Suppressor macrophage (primary cell): Measurements from ENCODE around the gene MXD3.
A peak's percentile ranks its signal among the peaks of the same experiment; 100 is the strongest.
"Not testable (repeated sequence)": the region's sequence is repeated elsewhere in the genome, so short reads cannot be mapped to it uniquely, and the experiment has no call there.

ENCODE experiments used
- DNase-seq, 4 experiments: peaks; one replicate each; pipeline ENCODE4 v3.0.0-alpha.2; 2020 to 2022
- total RNA-seq, 17 experiments: gene quantifications; one replicate each; lab custom pipeline; 2026; ENCODE audit warnings: mixed read lengths in 6 of 17, inconsistent platforms in 3 of 17; lab: John Stamatoyannopoulos, UW

The MXD3 gene, protein sequence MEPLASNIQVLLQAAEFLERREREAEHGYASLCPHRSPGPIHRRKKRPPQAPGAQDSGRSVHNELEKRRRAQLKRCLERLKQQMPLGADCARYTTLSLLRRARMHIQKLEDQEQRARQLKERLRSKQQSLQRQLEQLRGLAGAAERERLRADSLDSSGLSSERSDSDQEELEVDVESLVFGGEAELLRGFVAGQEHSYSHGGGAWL
- 1.2 to 11.6 (median 3.4) reads per million in 17 experiments for total RNA-seq

GRCh38 chr5:177311723-177312648 lies at the start of gene MXD3:
MXD3 (minus strand) TSS chr5:177311898; CDS start chr5:177311830, 68 bp downstream.
- DNase-seq = peak; percentile 97 to 98 (median 97)

DNA sequence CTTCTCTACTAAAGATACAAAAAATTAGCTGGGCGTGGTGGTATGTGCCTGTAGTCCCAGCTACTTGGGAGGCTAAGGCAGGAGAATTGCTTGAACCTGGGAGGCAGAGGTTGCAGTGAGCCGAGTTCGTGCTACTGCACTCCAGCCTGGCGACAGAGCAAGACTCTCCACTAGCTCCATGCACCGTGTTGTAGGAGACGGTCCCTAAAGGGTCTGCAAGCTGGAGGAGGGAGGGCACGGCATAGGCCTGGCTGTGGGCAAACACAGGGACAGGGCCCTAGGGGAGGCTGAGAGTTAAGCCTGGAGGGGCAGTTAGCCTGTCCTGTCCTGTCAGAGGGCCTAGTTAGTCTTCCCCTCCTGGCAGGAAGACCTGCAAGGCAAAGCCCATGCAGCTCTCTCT lies 49.0 kb upstream of the MXD3 start:
- DNase-seq = not testable (repeated sequence)

- no peak for DNase-seq
These were observed 48.2 kb upstream of the MXD3 start for GRCh38 chr5:177359860-177360259.

- DNase-seq = no peak
These were observed 47.8 kb upstream of the MXD3 start for GRCh38 chr5:177359451-177359851.

DNA sequence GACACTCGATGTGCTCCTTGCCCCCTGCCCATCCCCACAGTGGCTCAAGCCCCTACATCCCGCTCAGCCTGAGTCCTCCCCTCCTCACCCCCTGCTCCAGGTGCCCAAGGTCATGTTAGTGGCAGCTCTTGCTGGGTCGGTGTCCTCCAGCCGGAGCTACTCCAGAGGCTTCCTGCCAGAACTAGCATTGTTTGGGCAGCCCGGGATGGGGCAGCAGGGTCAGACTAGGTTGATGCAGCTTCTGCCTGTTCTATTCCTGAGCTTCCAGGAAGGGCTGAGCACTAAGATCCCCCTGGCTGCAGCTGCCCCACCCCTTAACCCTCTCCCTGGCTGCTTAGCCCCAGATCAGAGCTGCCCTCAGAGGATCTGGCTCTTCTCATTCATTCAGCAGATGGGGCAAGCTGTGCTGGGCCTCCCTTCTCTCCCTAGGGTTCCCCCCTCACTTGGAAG lies 46.7 kb upstream of the MXD3 start:
- DNase-seq = peak in 1 of 4 experiments; percentile 29

DNA sequence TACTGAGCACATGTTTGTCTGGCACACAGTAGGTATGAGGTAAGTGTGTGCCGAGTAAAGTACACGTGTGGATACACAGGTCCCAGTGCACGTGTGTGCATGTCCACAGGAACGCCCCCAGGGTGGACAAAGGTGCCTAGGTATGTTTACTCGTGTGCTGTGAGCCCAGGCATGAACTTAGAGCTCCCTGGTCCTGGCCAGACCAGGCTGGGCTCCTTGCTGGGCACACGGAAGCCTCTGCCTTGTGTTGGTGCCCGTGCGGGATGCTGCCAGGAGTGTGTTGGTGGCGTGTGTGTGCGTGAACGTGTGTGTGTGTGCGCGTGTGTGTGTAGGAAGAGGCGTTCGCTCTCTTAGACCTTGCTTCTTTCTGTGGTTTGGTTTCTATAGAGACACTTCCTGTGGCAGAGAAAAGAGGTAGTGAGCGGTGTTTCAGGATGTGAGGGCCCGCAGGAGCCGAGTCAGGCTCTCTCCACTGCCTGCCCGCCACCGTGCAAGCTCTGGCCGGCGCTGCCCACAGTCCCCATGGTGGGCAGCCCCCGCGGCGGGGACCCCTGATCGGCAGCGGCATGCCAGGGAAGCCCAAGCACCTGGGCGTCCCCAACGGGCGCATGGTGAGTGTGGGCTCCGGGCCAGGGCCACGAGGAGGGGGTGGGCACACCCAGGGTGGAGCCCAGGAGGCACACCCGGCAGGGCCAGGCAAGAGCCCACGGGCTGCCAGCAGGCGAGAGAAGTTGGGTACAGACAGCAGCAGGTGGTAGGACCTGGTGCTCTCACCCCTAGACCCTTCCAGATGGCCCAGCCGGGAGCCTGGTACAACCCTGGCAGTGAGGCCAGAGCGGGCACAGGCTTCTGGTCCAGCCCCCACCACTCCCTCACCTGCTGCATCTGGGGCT lies 46.0 kb upstream of the MXD3 start, which contains the start of gene RGS14:
Gene RGS14 (plus strand): TSS at position 466 of the 893 bp plus-strand sequence. CDS start 101 bp downstream, at position 567.
- peak; percentile 77 to 93 (median 88) for DNase-seq

DNA sequence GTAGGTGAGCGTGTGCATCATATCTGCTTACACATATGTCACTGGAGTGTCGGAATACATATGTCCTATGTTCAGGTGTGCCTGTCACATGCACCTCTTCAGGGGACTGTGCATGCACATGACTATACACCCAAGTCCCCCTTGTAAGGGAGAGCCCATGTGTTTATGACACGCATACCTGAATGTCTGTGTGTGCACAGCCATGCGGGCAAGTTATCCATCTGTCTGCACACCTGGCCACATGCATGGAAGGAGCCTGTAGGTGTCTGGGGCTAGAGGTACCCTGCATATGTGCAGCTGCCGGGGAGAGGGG lies 45.4 kb upstream of the MXD3 start:
- no peak for DNase-seq

DNA sequence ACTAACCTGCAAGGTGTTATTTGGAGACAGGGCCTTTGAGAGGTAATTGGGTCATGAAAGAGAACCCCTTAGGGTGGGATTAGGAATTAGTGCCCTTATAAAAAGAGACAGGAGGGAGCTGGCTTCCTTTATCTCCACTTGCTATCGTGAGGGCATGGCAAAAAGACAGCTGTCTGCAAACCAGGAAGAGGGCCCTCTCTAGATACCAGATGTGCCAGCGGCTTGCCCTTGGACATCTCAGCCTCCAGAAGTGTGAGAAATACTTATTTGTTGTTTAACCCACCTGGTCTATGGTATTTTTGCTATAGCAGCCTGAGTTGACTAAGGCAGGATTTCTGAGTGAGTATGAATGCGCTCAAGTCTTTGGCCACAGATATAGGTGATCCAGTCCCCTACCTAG lies 45.0 kb upstream of the MXD3 start:
- peak in 1 of 4 experiments; percentile 36 for DNase-seq

DNA sequence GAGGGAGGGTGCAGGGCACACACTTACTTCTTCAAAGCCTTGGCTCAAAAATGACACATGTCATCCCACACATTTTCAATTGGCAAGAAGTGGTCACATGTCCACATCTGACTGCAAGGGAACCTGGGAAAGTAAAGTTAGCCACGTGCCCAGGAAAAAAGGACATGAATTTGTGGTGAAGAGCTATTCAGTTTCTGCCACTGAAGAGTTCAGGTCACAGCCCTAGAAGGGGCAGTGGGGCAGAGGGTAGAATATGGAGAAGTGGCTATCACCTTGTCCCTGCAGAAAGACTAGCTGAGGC lies 44.1 kb upstream of the MXD3 start:
- peak in 3 of 4 experiments; percentile 42 to 57 (median 56) for DNase-seq

DNA sequence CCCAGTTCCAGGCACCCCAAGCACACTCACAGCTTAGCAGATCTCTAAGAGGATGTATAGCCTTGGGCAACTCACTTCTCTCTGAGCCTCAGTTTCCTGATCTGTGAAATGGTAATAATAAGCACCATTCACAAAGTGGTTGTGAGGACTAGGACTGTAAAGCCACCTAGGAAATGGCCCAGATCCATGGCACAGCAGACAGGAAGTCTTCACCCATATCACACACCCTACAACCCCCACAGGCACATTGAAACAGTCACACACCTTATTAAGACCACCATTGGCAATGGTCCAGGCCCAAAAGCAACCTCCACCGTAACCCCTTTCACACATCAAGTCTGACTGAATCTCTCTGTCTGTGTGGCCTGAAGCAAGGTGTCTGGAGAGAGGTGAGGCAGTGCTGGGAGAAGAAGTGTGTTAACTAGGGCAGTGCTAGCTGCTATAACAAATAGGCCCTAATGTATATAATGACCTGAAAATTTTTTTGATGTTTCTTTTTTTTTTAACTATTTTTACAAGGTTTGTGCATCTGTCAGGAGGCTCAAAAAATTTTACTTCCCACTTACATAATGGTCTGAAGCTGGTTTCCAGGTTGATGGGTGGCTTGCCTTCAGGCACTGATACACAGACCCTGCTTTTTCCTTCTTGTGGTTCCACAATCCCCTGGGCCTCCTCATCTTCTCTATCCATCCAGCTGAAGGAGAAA lies 43.6 kb upstream of the MXD3 start:
- no peak for DNase-seq

DNA sequence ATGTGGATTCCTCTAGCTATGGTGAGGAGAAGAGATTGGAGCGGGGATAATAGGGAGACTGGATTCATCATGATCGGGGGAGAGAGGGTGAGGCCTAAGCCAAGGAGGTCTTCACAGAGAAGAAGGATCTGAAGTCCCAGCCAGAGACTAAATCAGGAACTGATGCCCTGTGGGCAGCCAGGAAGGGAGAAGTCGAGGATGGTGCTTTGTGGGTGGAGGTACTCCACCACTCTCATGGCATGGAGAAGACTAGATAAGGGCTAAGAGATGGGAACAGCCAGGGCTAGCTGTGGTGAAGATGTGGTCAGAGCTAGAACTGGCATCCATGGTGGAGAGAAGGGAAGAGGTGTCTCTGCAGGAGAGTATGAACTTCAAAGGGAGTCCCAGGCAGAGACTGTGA lies 43.0 kb upstream of the MXD3 start:
- DNase-seq = peak; percentile 69 to 80 (median 78)

- no peak for DNase-seq
These were observed 42.6 kb upstream of the MXD3 start for GRCh38 chr5:177354256-177354655.

DNA sequence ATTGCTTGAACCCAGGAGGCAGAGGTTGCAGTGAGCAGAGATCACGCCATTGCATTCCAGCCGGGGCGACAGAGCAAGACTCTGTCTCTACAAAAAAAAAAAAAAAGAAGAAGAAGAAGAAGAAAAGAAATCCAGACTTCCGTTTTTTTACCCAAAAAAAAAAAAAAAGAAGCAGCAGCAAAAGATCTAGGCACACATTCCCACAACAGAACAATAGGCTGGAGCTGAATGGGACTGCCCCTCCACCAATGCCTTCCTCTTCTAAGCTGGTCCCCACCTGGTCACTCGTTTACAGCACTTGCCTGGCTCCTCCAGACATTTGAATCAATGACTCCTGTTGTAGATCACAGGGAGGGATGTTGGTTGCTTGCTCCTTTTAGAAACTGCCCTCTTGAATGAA lies 41.4 kb upstream of the MXD3 start:
- peak; percentile 35 to 77 (median 65) for DNase-seq

DNA sequence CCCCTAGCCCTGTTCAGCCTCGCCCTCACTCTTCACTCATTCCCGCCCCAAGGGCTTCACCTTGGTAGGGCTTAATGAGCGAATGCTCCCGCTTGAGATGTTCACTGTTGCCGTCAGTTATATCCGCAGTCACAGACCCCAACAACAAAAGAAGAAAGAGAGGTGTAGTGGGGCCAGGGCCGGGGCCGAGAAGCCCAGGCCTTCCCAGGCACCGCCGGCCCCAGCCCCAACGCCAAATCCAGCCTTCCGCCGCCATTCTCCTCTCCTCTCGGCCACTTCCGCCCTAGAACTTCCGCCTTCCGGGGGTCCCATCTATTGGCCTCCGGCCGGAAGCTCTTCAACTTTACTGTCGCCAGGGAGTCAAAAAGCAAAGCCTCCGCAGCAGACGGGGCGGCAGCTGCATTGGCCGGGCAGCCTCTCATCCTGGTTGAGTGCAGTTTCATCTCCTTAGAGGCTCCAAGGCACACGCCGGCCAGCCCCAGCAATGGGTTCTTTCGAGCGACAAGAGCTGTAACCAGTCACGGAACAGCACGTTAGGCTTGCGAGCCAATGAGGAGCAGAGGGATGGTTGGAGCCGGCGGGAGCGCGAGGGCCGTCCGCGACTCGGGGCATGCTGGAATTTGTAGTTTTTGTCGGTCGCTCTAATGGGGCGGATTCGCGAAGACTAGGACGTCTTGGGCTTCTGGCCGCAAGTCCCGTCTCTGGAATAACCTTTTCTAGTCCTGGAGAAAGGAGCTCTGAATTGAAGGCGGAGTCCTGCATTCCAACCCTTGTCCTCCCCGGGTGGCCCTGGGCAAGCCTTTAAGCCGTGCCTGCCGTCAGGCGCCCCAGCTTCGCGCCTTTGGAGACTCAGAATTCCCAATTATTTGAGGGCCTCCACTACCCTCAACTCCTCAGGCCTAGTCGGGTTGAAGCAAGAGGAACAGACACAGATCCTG lies 40.0 kb upstream of the MXD3 start, which contains the start of gene LMAN2:
Gene LMAN2 (minus strand): TSS at position 277 of the 938 bp plus-strand sequence. CDS start 21 bp downstream, at position 256.
- peak; percentile 93 to 97 (median 97) for DNase-seq

- no peak for DNase-seq
These were observed 39.2 kb upstream of the MXD3 start for GRCh38 chr5:177350776-177351391.

DNA sequence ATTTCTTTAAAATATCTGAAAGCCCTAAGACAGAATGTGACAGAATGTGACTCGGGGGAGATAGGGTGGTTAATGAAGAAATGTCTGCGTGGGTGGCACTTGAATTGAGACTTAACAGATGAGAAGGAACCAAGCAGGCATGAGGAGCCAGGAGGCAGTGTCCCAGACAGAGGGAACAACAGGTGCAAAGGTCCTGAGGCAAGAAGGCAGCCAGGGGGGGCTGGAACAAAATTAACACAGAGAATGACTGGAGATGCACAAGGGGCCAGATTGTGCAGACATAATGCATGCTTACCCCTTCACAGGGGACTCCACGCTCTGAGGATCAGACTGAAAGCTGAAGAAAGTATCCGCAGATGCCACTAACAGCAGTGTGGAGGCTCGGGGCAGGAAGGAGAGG lies 38.1 kb upstream of the MXD3 start:
- DNase-seq = peak in 1 of 4 experiments; percentile 34

DNA sequence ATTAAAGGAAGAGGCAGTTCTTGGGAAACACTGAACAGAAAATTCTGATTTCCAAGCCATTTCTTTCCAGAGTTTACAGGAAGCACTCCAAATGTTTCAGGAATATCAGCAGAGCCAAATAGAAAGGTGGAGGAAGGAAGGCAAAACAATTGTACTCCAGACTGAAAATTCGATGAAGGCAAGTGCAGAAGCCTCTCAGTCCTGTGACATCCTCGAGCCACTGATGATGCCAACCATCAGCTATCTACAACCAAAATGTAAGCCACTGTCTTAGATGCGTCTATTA lies 37.6 kb upstream of the MXD3 start:
- DNase-seq = no peak

DNA sequence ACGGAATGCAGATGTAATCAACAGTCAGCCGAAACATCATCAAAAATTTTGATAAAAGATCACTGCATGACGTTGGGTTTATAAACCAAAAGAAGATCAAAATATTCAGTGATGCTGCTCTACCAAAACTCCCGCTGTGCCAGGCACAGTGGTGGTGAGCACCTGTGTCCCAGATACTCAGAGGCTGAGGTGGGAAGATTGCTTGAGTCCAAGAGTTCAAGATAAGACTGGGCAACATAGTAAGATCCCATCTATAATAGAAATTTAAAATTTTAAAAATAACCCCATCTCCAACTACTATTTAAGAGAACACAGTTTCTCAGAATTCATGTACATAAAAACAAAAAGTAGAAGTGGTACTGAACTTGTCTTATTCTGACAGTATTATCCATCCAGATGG lies 36.0 kb upstream of the MXD3 start:
- DNase-seq = no peak

DNA sequence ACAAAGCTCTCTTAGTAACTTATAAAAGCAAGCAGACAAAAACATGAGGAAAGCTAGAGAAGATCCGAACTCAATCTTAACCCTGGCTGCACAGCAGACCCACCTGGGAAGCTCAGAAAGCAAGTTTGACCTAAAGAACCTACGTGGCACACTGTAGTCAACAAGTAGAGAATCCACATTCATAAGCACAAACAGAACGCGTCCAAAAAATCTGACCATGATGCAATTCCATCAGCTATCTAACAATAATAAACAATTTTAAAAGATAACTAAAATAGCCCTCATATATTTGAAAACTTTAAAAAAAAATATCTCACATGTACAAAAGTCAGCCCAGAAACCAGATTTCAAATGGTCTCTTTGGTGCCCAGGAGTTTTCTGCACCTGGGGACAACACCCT lies 35.1 kb upstream of the MXD3 start:
- DNase-seq = no peak

DNA sequence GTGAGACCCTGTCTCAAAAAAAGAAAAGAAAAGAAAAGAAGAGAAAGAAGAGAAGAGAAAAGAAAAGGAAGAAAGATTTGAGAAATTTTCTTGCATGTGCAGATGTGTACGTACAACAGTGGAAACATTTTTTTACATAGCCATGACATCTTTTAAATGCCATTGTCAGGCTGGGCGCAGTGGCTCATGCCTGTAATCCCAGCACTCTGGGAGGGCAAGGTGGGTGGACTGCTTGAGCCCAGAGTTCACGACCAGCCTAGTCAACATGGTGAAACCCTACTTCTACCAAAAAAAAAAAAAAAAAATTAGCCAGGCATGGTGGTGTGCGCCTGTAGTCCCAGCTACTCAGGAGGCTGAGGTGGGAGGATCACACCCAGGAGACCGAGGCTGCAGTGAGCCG lies 33.2 kb upstream of the MXD3 start:
- no peak for DNase-seq

DNA sequence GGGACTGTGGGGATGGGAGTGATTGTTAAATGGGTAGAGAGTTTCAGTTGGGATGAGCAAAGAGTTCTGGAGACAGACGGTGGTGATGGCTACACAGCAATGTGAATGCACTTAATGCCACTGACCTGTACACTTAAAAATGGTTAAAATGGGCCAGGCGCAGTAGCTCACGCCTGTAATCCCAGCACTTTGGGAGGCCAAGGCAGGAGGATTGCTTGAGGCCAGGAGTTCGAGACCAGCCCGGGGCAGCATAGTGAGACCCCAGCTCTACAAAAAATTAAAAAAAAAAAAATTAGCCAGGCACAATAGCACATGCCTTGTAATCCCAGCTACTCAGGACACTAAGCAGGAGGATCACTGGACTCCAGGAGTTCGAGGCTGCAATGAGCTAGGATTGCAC lies 32.1 kb upstream of the MXD3 start:
- DNase-seq = no peak
